Stimulated activated CD8-positive, alpha-beta memory T cell treated with anti-CD3 and anti-CD28 coated beads, Interleukin-15, amount 100 ng/mL, for 24 hours (primary cell): ENCODE data around the gene FLAD1.
A peak's percentile ranks its signal among the peaks of the same experiment; 100 is the strongest.

ENCODE experiments used
- DNase-seq: peaks from one replicate; pipeline ENCODE4 v3.0.0-alpha.2; 2020; ENCODE audit warnings: low read depth

FLAD1 gene

DNA sequence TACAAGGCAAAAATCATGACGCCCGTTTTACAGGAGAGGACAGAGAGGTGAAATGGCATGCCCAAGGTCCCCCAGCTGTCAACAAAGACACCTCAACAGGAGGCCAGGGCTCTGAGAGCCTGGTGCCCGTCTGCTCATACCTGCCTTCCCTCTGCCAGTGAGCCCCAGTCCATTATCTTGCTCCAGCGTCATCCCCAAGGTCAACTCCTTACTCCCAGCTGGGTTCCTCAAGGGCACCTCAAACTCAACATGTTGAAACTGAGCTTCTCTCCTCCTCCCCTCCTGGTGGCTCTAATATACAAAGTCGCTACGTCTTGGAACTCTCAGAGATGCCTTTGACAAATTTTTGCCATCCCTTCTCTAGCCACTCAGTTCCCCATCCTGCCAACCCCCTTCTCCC, 30.5 kb upstream of the FLAD1 start:
- no peak for DNase-seq

DNA sequence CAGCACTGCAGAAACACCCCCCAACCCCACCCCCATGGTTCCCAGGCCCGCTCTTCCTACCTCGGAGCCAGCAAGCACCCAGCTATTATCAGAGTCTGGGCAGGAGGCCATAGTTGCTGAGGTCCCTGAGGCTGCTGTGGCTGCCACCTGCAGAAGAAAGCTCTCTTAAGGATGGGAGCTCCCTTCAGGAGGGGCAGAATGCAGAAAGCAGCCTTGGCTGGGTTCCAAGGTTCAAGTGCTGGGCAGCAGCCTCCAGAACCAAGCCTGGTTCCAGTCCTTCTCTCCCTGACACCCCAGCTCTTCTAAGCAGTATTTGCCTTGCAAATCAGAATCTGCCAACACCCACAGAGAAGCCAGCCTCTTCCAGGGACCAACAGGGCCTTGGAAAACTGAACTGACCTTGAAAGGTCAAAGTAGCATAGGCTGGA, 29.5 kb upstream of the FLAD1 start:
- no peak for DNase-seq

DNA sequence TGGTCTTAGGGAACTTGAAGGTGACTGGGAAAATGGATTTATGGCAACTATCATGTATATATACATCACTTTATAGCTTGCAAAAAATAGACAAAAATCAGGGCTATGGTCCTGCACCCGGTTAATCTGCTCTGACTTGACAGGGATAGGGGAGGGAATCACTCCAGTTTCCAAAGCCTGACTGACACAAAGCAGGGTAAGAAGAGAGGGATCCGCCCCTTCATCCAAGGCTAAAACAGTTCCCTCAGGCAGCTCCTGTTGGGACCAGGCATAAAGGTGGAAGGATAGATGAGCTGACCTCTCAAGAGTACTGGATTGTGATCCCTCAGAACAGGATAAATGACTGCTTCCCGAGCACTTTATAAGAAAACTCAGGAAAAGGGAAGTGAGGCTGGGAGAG, 28.6 kb upstream of the FLAD1 start:
- no peak for DNase-seq

DNA sequence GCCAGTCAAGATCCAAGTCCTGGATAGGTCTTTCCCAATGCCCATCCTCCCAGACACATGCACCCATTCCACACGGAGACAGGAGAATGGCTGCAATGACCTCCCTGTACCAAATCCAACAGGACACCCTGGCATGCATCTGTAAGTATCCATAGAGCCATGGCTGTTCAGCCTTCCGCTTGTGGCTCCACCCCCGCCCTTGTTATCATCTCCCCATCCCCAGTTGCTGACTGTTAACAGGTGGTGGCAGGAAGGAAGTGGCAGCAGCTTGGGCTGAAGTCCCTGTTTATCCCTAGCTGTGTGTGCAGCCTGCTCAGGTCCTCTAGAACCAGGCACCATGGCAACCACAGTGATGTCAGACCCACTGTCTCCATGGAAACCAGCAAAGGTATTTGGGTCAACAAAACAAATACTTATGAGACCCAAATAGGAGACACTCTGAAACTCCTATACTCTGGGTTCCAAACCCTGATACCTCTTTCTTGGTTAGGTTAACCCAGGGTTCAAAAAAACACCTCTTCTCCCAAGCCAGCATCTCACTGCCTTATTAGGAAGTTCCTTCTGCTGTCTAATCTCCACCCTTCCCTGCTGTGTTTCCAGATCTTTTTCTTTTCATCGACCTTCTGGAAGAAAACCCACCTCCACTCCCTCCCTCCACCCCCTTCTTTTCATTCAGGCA, 28.0 kb upstream of the FLAD1 start:
- no peak for DNase-seq

DNA sequence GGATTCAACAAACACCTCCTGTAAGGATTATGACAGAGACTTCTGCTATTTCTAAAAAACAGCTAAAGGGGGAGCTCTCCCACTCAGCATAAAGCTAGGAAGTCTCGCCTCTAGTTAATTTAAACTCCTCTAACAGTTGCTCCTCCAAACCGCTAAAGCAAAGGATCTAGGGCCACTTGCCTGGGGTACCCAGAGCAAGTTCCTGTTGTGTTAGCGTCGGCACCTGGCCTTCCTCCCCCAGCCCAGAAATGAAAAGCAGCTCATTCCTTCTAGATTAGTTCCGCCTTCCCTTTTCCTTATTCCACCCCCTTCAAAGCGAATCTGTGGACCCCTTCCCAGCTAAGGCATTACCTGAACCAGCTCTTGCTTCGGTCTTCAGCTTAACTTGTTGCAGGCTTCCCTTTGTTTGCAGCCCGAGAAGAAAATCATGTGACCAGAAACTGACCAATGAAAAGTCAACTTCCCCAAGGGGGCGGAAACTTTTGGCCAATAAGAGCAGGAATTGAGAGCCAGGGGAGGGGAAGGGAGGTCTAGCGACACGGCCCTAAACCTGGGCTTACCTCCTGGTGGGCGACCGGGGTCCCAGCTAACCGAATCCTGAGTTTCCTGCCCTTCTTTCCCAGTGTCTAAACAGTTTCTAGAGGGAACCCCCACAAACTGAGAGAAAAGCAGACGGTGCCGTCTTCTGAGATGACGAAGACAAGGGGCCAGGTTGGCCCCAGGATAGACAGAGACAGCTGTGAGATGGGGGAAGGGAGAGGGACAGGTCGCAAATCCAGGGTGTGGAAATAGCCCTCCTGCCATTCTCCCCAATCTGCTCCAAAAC, 27.2 kb upstream of the FLAD1 start, which contains the start of gene PBXIP1:
Gene PBXIP1, minus strand, starts transcription at position 382 of the 826 bp plus-strand sequence. CDS start 2,378 bp downstream, outside the sequence.
- DNase-seq = no peak

DNA sequence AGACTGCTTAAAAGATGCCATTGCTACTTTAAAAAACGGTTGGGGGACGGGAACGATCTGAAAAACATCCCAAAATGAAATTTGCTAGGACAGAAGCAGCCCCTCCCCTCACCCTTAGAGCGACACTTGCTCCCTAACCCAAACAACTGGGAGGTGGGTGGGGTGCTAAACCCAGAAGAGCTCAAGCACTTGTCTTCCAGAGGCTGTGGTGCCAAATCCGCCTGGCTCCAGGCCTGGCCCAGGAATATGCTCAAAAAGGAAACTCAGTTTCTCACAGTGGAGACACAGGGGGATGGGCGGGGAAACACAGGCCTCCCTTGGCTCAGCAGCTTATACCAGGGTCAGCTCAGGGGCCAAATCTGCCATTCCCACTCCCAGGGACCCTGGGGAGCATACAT, 26.6 kb upstream of the FLAD1 start:
- no peak for DNase-seq

DNA sequence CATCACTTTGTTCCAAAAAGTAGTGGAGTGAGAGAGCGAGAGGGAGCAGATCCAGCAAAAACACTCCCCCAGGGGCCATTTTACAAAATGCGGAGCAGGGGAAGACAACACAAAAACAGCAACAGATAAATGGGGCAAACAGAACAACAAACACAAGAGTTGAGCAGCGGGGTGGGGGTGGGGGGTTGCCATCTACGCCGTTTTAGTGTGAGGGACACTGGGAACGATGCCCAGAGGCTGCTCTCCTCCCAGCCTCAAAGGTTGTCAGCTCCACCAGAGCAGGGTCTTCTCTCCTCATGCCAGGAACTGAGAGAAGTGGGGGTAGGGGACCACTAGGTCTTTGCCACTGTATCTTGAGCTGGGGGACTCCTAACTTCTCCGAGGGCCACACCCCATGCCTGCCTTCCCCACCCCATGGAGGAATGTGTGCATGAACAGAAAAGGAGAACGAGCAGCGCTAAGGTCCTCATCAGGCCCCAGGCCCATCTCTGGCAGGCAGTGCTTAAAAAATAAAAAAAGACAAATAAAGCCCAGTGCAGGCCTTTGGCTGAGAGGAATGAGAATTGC, 26.0 kb upstream of the FLAD1 start:
- DNase-seq = no peak

DNA sequence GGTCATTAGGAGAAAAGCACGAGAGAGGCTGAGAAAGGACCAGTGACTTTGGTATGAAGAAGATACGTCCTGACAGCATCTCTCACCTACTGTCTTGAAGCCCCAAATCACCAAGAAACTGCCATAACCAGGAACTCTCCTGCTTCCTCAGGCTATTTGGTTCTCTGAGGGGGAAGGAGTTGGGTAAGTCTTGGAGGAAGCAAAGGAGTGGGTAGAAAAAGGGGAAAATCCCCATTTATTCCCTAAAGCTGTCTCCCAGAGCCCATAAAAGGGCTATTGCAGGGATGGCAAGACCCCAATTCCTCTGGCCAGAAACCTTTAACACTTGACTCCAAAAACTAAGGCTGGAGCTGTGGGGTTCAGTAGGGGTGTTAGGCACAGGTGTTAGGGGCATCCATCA, 25.1 kb upstream of the FLAD1 start:
- no peak for DNase-seq

DNA sequence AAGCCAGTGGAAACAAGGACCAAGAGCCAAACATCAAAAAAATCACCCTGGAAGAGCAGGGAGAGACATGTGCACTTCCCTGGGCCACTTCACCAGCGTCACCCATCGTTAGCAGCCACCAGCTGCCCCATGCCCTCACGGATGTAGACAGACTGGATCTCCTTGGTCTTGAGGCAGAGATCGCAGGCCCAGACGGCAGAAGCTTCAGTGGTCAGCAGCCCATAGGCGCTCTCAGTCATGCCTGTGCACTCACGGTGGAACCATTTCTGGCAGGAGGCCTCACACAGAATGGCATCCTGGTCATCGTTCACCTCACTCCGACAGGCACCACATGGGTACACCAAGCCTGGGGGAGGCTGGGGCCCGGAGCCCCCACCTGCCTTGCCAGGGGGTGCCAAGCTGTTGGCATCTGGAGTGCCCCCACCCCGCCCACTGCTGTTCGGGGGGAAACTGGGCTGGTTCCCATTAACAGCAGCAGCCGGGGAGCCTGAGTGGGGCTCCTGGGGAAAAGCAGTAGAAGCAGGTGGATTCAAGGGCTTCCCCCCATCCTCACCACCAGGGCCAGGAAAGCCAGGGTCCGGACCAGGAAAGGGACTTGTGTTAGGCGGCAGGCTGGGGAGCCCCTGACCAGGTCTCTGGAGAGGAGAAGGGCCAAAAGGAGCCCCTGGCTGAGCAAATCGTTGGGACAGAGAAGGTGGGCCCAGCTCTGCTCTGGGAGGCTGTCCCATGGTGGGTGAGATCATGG, 24.3 kb upstream of the FLAD1 start:
- DNase-seq = no peak

DNA sequence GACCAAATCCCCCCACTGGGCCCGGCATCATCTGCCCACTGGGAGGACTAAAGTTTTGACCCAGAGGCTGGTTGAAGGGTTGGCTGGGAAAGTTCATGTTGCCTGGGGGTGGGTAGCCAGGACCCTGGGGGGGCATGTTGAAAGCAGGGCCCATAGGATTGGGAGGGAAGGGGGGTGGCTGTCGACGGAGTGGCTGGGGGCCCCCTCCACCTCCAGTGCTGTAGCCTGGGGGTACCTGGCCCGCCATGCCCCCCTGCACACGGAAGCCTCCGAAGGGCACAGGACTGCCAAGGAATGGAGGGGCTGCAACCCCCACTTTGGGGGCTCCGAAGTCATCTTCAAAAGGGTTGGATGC, 23.7 kb upstream of the FLAD1 start:
- DNase-seq = no peak

DNA sequence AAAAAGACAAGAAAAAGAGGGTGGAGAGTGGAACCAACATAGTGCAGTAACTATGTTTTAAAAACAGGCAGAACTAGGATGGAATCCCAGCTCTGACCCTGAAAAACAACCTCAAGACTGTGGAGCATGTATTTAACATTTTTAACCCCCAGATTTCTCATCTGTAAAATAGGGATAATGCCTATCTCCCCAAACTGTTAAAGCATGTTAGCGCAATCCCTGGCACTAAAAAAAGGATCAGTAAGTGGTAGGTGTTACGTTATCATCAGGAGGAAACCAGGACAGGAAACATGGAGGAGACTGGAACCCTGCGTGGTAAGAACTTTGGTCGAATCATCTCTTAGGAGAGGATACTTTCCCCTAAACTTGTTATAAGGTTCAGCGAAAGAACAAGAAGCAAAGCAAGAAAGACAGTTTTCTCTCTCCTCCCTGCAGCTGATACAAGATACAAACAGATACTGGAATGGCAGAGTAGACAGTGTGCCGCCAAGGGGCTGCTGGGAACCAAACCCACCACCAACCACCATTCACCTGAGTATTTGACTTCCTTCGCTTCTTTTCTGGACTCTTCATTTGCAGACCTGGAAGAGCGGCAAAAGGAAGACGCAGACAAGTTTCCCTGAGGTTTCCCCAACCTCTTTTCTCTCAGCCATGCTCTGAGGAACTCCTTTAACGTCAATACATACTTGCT, 22.6 kb upstream of the FLAD1 start:
- DNase-seq = no peak

DNA sequence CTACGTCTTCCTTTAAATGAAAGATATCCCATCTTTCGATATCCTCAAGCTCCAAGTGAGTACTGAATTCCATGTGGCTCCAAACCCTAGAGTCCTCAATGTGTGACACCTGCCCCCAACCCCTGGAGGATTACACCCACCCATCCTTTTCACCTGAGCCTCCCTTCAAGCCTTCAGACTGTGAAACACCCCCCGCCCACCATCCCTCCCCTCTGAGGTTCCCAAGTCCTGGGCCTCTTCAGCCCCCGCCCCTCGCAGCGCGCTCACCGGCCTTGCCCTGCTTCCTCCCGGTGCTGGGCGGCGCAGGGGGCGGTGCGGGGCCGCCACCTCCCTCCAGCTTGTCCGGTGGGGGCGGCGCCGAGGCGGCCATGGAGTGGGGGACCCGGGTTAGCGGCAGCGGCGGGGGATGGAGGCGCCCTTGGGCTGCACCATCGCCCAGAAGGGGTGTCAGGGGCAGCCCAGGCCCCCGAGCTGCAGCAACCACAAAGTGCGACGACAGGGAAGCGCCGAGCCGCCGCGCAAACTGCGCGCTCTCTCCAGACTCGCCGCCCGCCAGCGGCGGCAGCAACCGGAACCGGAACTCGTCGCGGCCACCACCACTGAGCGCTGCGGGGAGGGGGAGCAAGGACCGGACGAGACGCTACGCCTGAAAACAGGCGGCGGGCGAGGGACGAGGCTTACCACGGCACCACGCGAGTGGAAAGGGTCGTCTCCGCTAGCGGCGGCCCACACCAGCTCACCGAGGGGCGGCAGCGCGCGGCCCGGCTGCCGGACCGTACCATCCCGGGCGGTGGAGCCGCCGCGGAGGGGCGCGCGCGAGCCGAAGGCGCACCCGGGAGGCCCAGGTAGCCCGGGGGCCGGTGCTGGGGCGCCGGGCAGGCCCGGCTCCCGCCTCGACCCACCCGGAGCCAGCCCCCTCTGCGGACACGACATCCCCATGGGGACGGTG, 21.7 kb upstream of the FLAD1 start, which contains the start of gene PYGO2:
Gene PYGO2, minus strand, starts transcription at position 576 of the 949 bp plus-strand sequence. Its CDS starts 206 bp downstream, at position 370.
- DNase-seq = peak; percentile 58

DNA sequence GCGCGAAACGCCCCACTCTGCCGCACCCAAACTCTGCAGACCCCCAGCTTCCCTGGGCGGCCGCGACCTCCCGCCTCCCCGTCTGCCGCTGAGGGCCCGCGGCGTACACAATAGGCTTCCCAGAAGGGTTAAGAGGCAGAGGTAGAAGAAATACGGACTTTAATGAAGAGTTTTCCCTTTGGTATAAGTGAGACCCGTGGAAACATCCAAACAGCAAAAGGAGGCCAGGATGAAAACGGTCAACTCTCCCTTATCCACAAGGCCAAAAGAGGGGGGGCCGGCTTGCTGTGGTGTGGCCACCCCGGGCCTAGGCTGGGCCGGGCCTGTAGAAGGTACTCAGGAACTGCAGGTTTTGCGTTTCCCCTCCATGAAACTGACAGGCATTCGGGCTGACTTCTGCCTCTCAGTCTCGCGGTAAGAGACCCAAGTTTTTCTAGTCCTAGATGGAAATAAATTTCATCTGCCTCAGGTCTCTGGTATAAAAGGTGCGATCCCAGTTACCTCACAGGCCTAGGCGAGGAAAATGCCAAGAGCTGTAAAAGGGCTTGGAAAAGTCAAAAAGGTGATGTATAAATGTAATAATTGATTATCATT, 20.9 kb upstream of the FLAD1 start:
- no peak for DNase-seq

DNA sequence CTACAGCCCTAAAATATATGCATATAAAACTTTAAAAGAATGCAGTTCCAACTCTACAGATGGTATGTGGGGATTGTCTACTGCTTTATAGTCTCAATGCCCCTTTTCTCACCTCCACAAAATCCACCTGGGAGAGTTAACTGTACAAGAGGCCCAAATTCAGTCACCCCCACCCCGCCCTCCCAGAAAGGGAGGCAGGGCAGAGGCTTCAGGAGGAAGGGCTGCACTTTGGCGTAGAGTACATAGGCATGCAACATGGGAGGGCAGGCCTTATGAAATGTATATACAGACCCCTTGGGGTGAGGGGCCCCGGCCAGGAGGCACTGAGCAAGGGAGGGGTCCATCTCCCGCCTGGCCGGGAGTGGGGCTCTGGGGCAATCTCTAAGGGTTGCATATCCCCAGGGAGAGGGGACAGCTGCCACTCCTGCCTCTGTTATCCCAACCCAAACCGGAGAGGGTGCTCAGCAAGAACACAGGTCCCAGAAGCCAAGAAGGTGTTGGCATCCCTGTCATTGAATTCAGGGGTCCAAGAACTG, 20.3 kb upstream of the FLAD1 start:
- DNase-seq = no peak

DNA sequence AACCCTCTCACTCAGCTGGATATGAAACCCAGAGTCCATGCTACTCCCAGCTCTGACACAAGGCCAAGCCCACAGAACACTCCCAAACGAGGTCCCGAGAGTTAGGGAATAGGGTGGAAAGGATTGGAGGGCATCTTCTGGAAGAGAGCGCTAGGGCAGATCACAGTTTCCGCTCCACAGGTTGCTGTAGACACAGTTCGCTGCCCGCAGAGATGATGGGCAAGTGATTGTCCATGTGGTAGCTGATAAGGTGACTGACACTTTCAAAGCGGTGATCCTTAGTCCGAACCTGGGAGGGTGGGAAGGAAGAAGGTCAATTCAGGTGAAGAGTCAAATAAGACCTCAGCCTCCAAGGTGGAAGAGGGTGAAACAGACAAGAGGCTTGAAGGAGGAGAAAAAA, 19.5 kb upstream of the FLAD1 start:
- no peak for DNase-seq

DNA sequence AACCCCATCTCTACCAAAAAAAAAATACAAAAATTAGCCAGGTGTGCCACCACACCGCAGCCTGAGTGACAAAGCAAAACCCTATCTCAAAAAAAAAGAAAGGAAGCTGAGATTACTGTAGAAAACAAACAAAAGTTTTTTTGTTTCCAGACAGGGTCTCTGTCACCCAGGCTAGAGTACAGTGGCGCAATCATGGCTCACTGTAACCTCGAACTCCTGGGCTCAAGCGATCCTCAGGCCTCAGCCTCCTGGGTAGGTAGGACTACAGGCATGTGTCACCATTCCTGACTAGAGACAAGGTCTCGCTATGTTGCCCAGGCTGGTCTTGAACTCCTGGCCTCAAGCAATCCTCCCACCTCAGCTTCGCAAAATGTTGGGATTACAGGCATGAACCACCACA, 18.8 kb upstream of the FLAD1 start:
- DNase-seq = no peak

DNA sequence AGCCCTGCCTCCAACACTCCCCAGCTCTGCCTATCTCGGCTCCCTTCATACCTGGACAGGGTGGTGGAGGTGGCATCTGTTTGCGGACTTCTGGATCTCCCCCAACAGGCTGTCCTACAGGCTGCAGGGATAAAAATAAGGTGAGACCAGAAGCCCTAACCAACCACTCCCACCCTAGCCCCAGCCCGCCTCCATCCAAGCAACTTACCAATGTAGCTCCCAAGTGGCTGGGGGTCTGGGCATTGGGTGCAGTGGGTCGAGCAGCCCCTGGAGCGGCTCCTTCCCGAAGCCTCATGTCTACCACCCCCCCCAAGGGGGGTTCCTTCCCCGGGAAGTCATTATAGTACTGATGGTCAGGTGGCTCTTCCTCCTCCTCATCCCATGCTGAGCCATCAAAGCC, 17.0 kb upstream of the FLAD1 start:
- no peak for DNase-seq

DNA sequence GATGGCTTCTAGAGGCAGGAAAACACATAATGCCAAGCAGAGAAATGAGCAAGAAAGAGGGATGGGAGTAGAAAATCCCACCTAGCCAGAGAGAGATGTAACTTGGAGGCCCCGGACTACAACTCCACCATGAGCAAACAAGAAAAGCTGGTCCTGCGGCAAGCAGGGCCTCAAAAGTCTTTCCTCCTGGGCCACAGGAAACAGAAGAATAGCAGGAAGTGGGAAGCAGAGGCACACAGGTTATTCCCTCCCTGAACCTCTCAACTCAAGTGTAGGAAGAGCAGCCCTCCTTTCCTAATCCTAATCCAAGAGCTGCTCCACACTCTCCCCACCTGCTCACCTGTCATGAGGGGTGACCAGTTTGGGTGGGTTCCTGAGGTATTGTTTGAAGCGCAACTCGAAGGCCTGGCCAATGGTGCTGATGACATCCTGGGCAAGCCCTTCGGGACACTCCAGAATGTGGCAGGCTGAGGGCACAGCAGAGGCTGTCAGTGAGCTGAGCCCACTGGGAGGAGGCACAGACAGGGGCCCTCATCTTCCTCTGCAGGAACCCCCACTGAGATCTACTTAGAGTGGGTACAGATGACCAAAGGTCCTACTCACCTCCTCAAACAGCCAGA, 15.7 kb upstream of the FLAD1 start:
- no peak for DNase-seq

DNA sequence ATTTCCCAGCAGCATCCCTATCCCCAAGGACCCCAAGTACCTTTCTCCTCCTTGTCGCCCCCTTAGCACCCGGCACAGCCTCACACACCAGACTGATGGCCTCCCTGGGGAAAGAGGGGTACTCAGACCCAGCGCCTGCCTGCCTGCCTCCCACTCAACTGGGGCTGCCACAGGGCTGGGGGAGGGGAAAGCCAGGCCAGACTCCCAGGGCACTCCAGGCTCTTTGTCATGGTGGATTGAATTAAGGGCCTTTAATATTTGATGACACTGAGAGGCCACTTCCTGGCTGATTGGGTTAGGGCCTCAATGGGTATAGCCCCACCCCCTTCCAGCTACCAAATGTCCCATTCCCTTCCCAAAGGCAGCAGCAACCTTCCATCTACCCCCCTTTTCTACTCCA, 14.4 kb upstream of the FLAD1 start:
- DNase-seq = no peak

DNA sequence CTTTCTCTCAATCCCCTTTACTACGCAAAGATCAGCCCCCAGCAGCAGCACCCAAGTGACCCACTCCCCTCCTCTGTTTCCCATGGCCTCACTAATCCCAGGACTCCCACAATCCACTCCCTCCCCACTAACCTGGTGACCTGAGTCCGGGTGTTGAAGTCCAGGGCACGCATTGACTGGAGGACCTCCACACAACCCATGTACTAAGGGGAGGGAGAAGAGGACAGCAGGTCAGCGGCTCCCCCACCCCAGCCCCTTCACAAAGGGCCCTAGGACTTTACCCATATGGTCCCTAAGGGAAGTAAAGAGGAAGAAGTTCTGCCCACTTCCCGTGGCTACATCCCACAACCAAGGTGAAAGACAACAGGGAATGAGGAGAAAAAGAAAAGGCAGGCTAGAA, 13.9 kb upstream of the FLAD1 start:
- DNase-seq = no peak
